Brain microvascular endothelial cell (primary cell): ENCODE measurements around the gene SLC27A5.
A peak's percentile ranks its signal among the peaks of the same experiment; 100 is the strongest.

ENCODE experiments used
- DNase-seq: peaks from one replicate; pipeline ENCODE4 v3.0.0-alpha.2; 2020
- H3K27ac ChIP-seq: fragments of 250-450 bp; sonication (Bioruptor Pico); 2 replicates; pipeline ENCODE4 v1.5.1; 2020; ENCODE audit warnings: mild to moderate bottlenecking, moderate library complexity
- H3K27me3 ChIP-seq: fragments of 250-450 bp; sonication (Bioruptor Pico); replicated peaks from 2 replicates; pipeline ENCODE4 v1.5.1; 2020; ENCODE audit warnings: mild to moderate bottlenecking
- H3K36me3 ChIP-seq: fragments of 250-450 bp; sonication (Bioruptor Pico); replicated peaks from 2 replicates; pipeline ENCODE4 v1.5.1; 2020; ENCODE audit warnings: mild to moderate bottlenecking
- H3K4me3 ChIP-seq: 2 replicates; pipeline ENCODE4 v1.5.1; 2011; ENCODE audit warnings: low read depth, mild to moderate bottlenecking, control low read depth, low read length, moderate library complexity
- CTCF ChIP-seq: IDR thresholded peaks from 2 replicates; pipeline ENCODE4 v1.5.1; 2011; ENCODE audit warnings: low read depth, mild to moderate bottlenecking, moderate library complexity, low read length, control low read depth, inconsistent platforms; ENCODE audit errors: missing control alignments
- in situ Hi-C: cut with HindIII; loops from 2 replicates; pipeline ENCODE4 v1.10.0; 2017; ENCODE audit warnings: low sequenced_read_pairs, low pct_ligation_motif_present

SLC27A5 gene

GRCh38 chr19:58469241-58470013 lies 42.4 kb downstream of the SLC27A5 start:
- H3K27me3 ChIP-seq: no peaks in the 10 kb centered on the region
- H3K36me3 ChIP-seq: peaks cover 17% of the 10 kb centered on the region
- no peak for TF ChIP-seq CTCF
- no peak overlapping the region for H3K4me3 ChIP-seq
- in situ Hi-C loops: no loop called here
- H3K27ac ChIP-seq: no peak overlapping the region
- DNase-seq: no peak

- TF ChIP-seq CTCF: no peak
- in situ Hi-C loops: no loop called here
- H3K27me3 ChIP-seq: no peaks in the 10 kb centered on the region
- DNase-seq: no peak
- H3K27ac ChIP-seq: no peak overlapping the region
- peak overlapping the region; percentile 26 for H3K4me3 ChIP-seq
- peaks cover 17% of the 10 kb centered on the region for H3K36me3 ChIP-seq
Measured at GRCh38 chr19:58468216-58468839, 43.5 kb downstream of the SLC27A5 start.

- no peak for TF ChIP-seq CTCF
- H3K36me3 ChIP-seq: peaks cover 8% of the 10 kb centered on the region
- peak within 1 kb of the TSS; percentile 11 for H3K27ac ChIP-seq
- H3K4me3 ChIP-seq: peak within 1 kb of the TSS; percentile 75
- H3K27me3 ChIP-seq: no peaks in the 10 kb centered on the region
- in situ Hi-C loops: no loop called here
- peak; percentile 93 for DNase-seq
Measured at GRCh38 chr19:58466760-58467589, 44.8 kb downstream of the SLC27A5 start, which contains the start of gene ZNF324. Gene ZNF324 (plus strand): TSS chr19:58467080. CDS start chr19:58469186, 2,106 bp downstream.

- Histone ChIP-seq H3K4me3 (peak overlapping the region; percentile 75), H3K27me3 (no peaks in the 10 kb centered on the region), H3K36me3 (peaks cover 3% of the 10 kb centered on the region), H3K27ac (no peak overlapping the region)
- in situ Hi-C loops: no loop called here
- TF ChIP-seq CTCF: no peak
- no peak for DNase-seq
Measured at GRCh38 chr19:58466089-58466759, 45.6 kb downstream of the SLC27A5 start.

GRCh38 chr19:58460039-58460438 lies 51.8 kb downstream of the SLC27A5 start:
- peaks cover 13% of the 10 kb centered on the region for H3K36me3 ChIP-seq
- TF ChIP-seq CTCF: no peak
- no peak overlapping the region for H3K4me3 ChIP-seq
- no peak for DNase-seq
- H3K27ac ChIP-seq: no peak overlapping the region
- no peaks in the 10 kb centered on the region for H3K27me3 ChIP-seq
- in situ Hi-C loops: no loop called here
